CD14-positive monocyte (primary cell): ENCODE data around the gene CTSE. TPM values are rescaled to one million over a fixed set of nuclear protein-coding genes. Genes with fewer than 3 reads are reported as not detected.
A peak's percentile ranks its signal among the peaks of the same experiment; 100 is the strongest.

Experiments used
- DNase-seq, 3 donors: peaks; one replicate each; pipeline ENCODE4 v3.0.0-alpha.2; 2011 to 2022
- H2AFZ ChIP-seq: 2 replicates; pipeline ENCODE4 v1.6.0; 2012; ENCODE audit warnings: mild to moderate bottlenecking, low read depth, low read length, inconsistent platforms; ENCODE audit not compliant: insufficient read depth, poor library complexity, severe bottlenecking
- H3K27ac ChIP-seq, 2 donors: 1 replicate in 1 of 2; 2 replicates in 1 of 2; pipeline ENCODE4 v1.5.1; 2012 to 2013; ENCODE audit warnings: low read length in 2 of 2, control low read depth in 1 of 2, inconsistent platforms in 1 of 2, low read depth in 1 of 2, mild to moderate bottlenecking in 1 of 2
- H3K27me3 ChIP-seq, 2 donors: one replicate each; pipeline versions ENCODE4 v1.6.0 to v1.6.1; 2011 to 2013; ENCODE audit warnings: low read length in 2 of 2; ENCODE audit not compliant: control insufficient read depth in 2 of 2, insufficient read depth in 2 of 2
- H3K36me3 ChIP-seq, 2 donors: replicated peaks in 1 of 2; 1 replicate in 1 of 2; 2 replicates in 1 of 2; pipeline versions ENCODE4 v1.5.1 to v1.6.1; 2012 to 2013; ENCODE audit warnings: low read length in 2 of 2, control low read depth in 1 of 2, inconsistent platforms in 1 of 2, mild to moderate bottlenecking in 1 of 2; ENCODE audit not compliant: insufficient read depth in 2 of 2, control insufficient read depth in 1 of 2
- H3K4me1 ChIP-seq, 2 donors: 1 replicate in 1 of 2; 2 replicates in 1 of 2; pipeline versions ENCODE4 v1.5.1 to v1.6.1; 2012 to 2013; ENCODE audit warnings: low read length in 2 of 2, control low read depth in 1 of 2, inconsistent platforms in 1 of 2, mild to moderate bottlenecking in 1 of 2, moderate library complexity in 1 of 2; ENCODE audit not compliant: insufficient read depth in 2 of 2, control insufficient read depth in 1 of 2
- H3K4me2 ChIP-seq: replicated peaks from 2 replicates; pipeline ENCODE3; 2012; ENCODE audit warnings: low read length, moderate library complexity, mild to moderate bottlenecking; ENCODE audit not compliant: poor library complexity, severe bottlenecking; ENCODE audit errors: extremely low read depth
- H3K4me3 ChIP-seq, 3 experiments: fragments of 200-600 bp in 1 of 3; sonication (generic) in 1 of 3; replicated peaks in 1 of 3; 1 replicate in 2 of 3; 2 replicates in 1 of 3; pipeline ENCODE4 v1.5.1; 2011 to 2013; ENCODE audit warnings: low read length in 3 of 3, mild to moderate bottlenecking in 3 of 3, control low read depth in 2 of 3, low read depth in 2 of 3, inconsistent platforms in 1 of 3, moderate library complexity in 1 of 3
- H3K79me2 ChIP-seq: 2 replicates; pipeline ENCODE4 v1.6.0; 2012; ENCODE audit warnings: mild to moderate bottlenecking, control low read depth, inconsistent platforms, low read length, moderate library complexity; ENCODE audit not compliant: insufficient read depth
- H3K9ac ChIP-seq: 2 replicates; pipeline ENCODE4 v1.6.0; 2017; ENCODE audit warnings: low read length, mild to moderate bottlenecking; ENCODE audit not compliant: insufficient read depth, poor library complexity, severe bottlenecking
- H3K9me3 ChIP-seq, 2 donors: replicated peaks in 1 of 2; 1 replicate in 1 of 2; 2 replicates in 1 of 2; pipeline versions ENCODE4 v1.5.1 to v1.6.1; 2012 to 2013; ENCODE audit warnings: low read length in 2 of 2, control low read depth in 1 of 2; ENCODE audit not compliant: control insufficient read depth in 1 of 2, insufficient read depth in 1 of 2
- H4K20me1 ChIP-seq: 2 replicates; pipeline ENCODE4 v1.6.0; 2012; ENCODE audit warnings: mild to moderate bottlenecking, low read length, control low read depth, moderate library complexity; ENCODE audit not compliant: insufficient read depth
- H3K27ac Mint-ChIP-seq, 7 donors: one replicate each; pipeline ENCODE4 v1.8.0; 2020; ENCODE audit warnings: mild to moderate bottlenecking in 7 of 7, mixed read lengths in 7 of 7, moderate library complexity in 6 of 7, inconsistent platforms in 2 of 7
- H3K27me3 Mint-ChIP-seq, 3 donors: one replicate each; pipeline ENCODE4 v1.8.0; 2021 to 2022; ENCODE audit warnings: low read depth in 3 of 3, mild to moderate bottlenecking in 3 of 3, mixed read lengths in 3 of 3, moderate library complexity in 3 of 3, inconsistent platforms in 1 of 3
- H3K36me3 Mint-ChIP-seq, 2 donors: one replicate each; pipeline ENCODE4 v1.8.0; 2020; ENCODE audit warnings: mixed read lengths in 2 of 2, inconsistent platforms in 1 of 2, mild to moderate bottlenecking in 1 of 2
- H3K4me1 Mint-ChIP-seq: one replicate; pipeline ENCODE4 v1.8.0; 2020; ENCODE audit warnings: mild to moderate bottlenecking, mixed read lengths
- H3K4me3 Mint-ChIP-seq, 2 donors: one replicate each; pipeline ENCODE4 v1.8.0; 2020; ENCODE audit warnings: mild to moderate bottlenecking in 2 of 2, mixed read lengths in 2 of 2, moderate library complexity in 1 of 2
- H3K9me3 Mint-ChIP-seq, 7 donors: one replicate each; pipeline ENCODE4 v1.8.0; 2020 to 2022; ENCODE audit warnings: mixed read lengths in 7 of 7, mild to moderate bottlenecking in 6 of 7, moderate library complexity in 6 of 7, inconsistent platforms in 2 of 7
- WGBS: methylation state at CpG from one replicate; pipeline ENCODE4 v1.1.5; 2013; ENCODE audit warnings: missing lambda C conversion rate; ENCODE audit not compliant: insufficient coverage; 5-methylcytosine and 5-hydroxymethylcytosine counted together
- intact Hi-C, 2 donors: fragments of 100-400 bp; cut with micrococcal nuclease; formaldehyde crosslinking; loops; one replicate each; pipeline versions ENCODE4 v1.15.0 to v1.15.1; 2023
- polyA plus RNA-seq, 3 donors: library from polyadenylated mRNA; depleted of rRNA in 1 of 3; unstranded in 2 of 3; stranded (reverse) in 1 of 3; fragments of 300-500 nt in 2 of 3; fragments of >200 nt in 1 of 3; fragmentation: Illumina TruSeq in 2 of 3; gene quantifications; 1 replicate in 2 of 3; 2 replicates in 1 of 3; pipeline ENCODE4 v1.2.3, GENCODE V29; 2012 to 2021
- TF ChIP-seq, protein P1 (sequence below): fragments of 200-600 bp; IDR thresholded peaks from one replicate; pipeline ENCODE4 v1.8.0; 2022; ENCODE audit warnings: antibody characterized with exemption, mild to moderate bottlenecking

The CTSE gene
- polyA plus RNA-seq, 3 donors = not detected

DNA sequence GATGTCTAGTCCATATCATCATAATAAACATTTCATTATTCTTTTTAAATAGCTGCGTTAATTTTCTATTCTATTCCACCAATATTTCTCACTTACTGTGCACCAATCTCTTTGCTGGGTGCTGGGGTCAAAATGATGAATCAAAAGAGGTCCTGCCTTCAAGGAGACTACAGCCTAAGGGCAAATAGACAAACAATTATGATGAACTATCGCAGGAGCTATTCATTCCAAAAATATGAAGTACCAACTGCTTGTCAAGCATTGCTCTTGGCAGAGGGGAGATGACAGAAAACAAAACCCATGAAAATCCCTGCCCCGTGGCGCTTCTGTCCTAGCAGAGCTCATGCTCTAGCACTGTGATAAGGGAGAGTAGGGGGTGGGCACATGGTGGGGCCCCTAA is 51.6 kb downstream of the CTSE start:
- H3K4me3 ChIP-seq = no peak overlapping the region
- no peaks in the 10 kb centered on the region for H3K27me3 ChIP-seq
- WGBS = 95% methylated on average over 3 of the region's 4 CpGs
- no peak overlapping the region for H3K4me3 Mint-ChIP-seq
- intact Hi-C loops = no loop called here
- DNase-seq = no peak
- no peaks in the 10 kb centered on the region for H3K4me1 ChIP-seq
- no peak overlapping the region for H3K4me2 ChIP-seq
- no peaks in the 10 kb centered on the region for H3K4me1 Mint-ChIP-seq
- H3K9ac ChIP-seq = no peak overlapping the region
- TF ChIP-seq, protein P1, sequence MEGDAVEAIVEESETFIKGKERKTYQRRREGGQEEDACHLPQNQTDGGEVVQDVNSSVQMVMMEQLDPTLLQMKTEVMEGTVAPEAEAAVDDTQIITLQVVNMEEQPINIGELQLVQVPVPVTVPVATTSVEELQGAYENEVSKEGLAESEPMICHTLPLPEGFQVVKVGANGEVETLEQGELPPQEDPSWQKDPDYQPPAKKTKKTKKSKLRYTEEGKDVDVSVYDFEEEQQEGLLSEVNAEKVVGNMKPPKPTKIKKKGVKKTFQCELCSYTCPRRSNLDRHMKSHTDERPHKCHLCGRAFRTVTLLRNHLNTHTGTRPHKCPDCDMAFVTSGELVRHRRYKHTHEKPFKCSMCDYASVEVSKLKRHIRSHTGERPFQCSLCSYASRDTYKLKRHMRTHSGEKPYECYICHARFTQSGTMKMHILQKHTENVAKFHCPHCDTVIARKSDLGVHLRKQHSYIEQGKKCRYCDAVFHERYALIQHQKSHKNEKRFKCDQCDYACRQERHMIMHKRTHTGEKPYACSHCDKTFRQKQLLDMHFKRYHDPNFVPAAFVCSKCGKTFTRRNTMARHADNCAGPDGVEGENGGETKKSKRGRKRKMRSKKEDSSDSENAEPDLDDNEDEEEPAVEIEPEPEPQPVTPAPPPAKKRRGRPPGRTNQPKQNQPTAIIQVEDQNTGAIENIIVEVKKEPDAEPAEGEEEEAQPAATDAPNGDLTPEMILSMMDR = no peak
- H2AFZ ChIP-seq = no peak overlapping the region
- no peak overlapping the region for H3K27ac Mint-ChIP-seq
- H3K79me2 ChIP-seq = no peaks in the 10 kb centered on the region
- H3K9me3 Mint-ChIP-seq = no peaks in the 10 kb centered on the region
- no peaks in the 10 kb centered on the region for H3K36me3 ChIP-seq
- H4K20me1 ChIP-seq = no peaks in the 10 kb centered on the region
- no peaks in the 10 kb centered on the region for H3K36me3 Mint-ChIP-seq
- H3K27me3 Mint-ChIP-seq = peaks cover 1 to 4% (median 3%) of the 10 kb centered on the region in 3 donors
- no peak overlapping the region for H3K27ac ChIP-seq
- H3K9me3 ChIP-seq = no peaks in the 10 kb centered on the region

DNA sequence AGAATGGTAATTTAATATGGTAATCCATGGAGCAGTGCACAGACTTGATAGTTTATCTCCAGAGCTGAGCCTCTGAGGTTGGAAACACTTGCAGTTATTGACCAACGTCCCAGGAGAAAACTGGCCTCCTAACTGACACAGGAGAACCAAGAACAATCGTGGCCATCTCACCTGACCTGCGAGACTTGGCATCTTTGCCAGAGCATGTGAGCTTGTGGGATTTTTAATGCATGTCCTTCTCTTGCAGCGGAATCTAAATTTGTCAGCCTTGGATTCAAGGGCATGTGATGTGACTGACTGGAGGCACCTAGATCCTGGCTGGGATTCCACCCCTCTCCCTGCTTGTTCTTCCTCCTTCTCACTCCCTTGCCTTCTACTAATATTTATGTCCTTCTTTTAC is 52.6 kb downstream of the CTSE start:
- no peak for DNase-seq
- Histone ChIP-seq H3K4me1 (no peaks in the 10 kb centered on the region), H4K20me1 (no peaks in the 10 kb centered on the region), H3K9ac (no peak overlapping the region), H3K4me3 (no peak overlapping the region), H3K4me2 (no peak overlapping the region), H2AFZ (no peak overlapping the region), H3K9me3 (no peaks in the 10 kb centered on the region), H3K79me2 (no peaks in the 10 kb centered on the region), H3K27ac (no peak overlapping the region), H3K36me3 (no peaks in the 10 kb centered on the region), H3K27me3 (no peaks in the 10 kb centered on the region)
- H3K36me3 Mint-ChIP-seq = no peaks in the 10 kb centered on the region
- H3K9me3 Mint-ChIP-seq = no peaks in the 10 kb centered on the region
- H3K4me3 Mint-ChIP-seq = peak overlapping the region in 1 of 2 donors; percentile 9
- WGBS = 100% methylated on average over 2 of the region's 4 CpGs
- H3K27me3 Mint-ChIP-seq = peaks cover 1 to 4% (median 3%) of the 10 kb centered on the region in 3 donors
- no peaks in the 10 kb centered on the region for H3K4me1 Mint-ChIP-seq
- intact Hi-C loops = no loop called here
- H3K27ac Mint-ChIP-seq = no peak overlapping the region
- TF ChIP-seq, protein P1 = no peak
